IMR-90 (cell line): ENCODE measurements around the gene UBE2V1. TPM values are rescaled to one million over a fixed set of nuclear protein-coding genes. Genes with fewer than 3 reads are reported as not detected.

ENCODE experiments used
- ATAC-seq: fragments of 200-7000 bp; cut with Tn5 transposase; 2 replicates; pipeline ENCODE4 v1.9.1; 2020; ENCODE audit warnings: low read depth, mild to moderate bottlenecking, moderate library complexity
- BruUV-seq: library from RNA; stranded (reverse); fragments of 400-500 nt; replicated peaks from 2 replicates; lab custom pipeline; 2021; lab: Mats Ljungman, UMichigan
- CTCF ChIA-PET: fragments of 300-600 bp; formaldehyde crosslinking; extraction: SDS; loops from one replicate; lab custom pipeline; 2021; ENCODE audit warnings: antibody characterized with exemption; lab: Yijun Ruan, JAX
- POLR2A ChIA-PET: fragments of 300-600 bp; sonication (Branson Sonifier 250); formaldehyde crosslinking; loops from one replicate; lab custom pipeline; 2022; ENCODE audit warnings: antibody characterized with exemption; ENCODE audit not compliant: unreplicated experiment; lab: Charles Lee
- DNase-seq: peaks from one replicate; pipeline ENCODE4 v3.0.0; 2013
- H2AFZ ChIP-seq: replicated peaks from 2 replicates; pipeline ENCODE3; 2013; ENCODE audit warnings: low read length, mild to moderate bottlenecking; ENCODE audit not compliant: poor library complexity
- H2AK5ac ChIP-seq: 2 replicates; pipeline ENCODE4 v1.6.1; 2013; ENCODE audit warnings: low read depth, low read length, inconsistent platforms
- H2AK9ac ChIP-seq: replicated peaks from 2 replicates; pipeline ENCODE3; 2013; ENCODE audit warnings: mild to moderate bottlenecking, low read depth, low read length, moderate library complexity; ENCODE audit not compliant: poor library complexity
- H2BK120ac ChIP-seq: 2 replicates; pipeline ENCODE4 v1.6.1; 2013; ENCODE audit warnings: low read depth, low read length, inconsistent platforms
- H2BK15ac ChIP-seq: 3 replicates; pipeline ENCODE4 v1.6.1; 2013; ENCODE audit warnings: low read depth, low read length, inconsistent platforms
- H2BK20ac ChIP-seq: 2 replicates; pipeline ENCODE4 v1.6.1; 2013; ENCODE audit warnings: low read depth, mild to moderate bottlenecking, inconsistent platforms, low read length, moderate library complexity
- H2BK5ac ChIP-seq: 2 replicates; pipeline ENCODE4 v1.6.1; 2013; ENCODE audit warnings: mild to moderate bottlenecking, low read depth, low read length, inconsistent platforms; ENCODE audit not compliant: poor library complexity, severe bottlenecking
- H3K14ac ChIP-seq: replicated peaks from 2 replicates; pipeline ENCODE4 v1.6.1; 2013; ENCODE audit warnings: low read depth, low read length, inconsistent platforms
- H3K18ac ChIP-seq: 2 replicates; pipeline ENCODE4 v1.6.1; 2013; ENCODE audit warnings: low read depth, low read length, control low read depth
- H3K23ac ChIP-seq: 2 replicates; pipeline ENCODE4 v1.6.1; 2013; ENCODE audit warnings: low read depth, low read length, inconsistent platforms
- H3K27ac ChIP-seq: 2 replicates; pipeline ENCODE4 v1.5.1; 2013; ENCODE audit warnings: mild to moderate bottlenecking, control low read depth, low read length; ENCODE audit not compliant: insufficient read depth
- H3K27me3 ChIP-seq: 2 replicates; pipeline ENCODE4 v1.6.1; 2013; ENCODE audit warnings: low read length; ENCODE audit not compliant: control insufficient read depth, insufficient read depth
- H3K36me3 ChIP-seq: 2 replicates; pipeline ENCODE4 v1.6.1; 2013; ENCODE audit warnings: low read length, mixed read lengths; ENCODE audit not compliant: control insufficient read depth, insufficient read depth
- H3K4ac ChIP-seq: 2 replicates; pipeline ENCODE4 v1.6.1; 2013; ENCODE audit warnings: low read depth, low read length, inconsistent platforms
- H3K4me1 ChIP-seq: 2 replicates; pipeline ENCODE4 v1.6.1; 2013; ENCODE audit warnings: low read length, mixed read lengths; ENCODE audit not compliant: control insufficient read depth, insufficient read depth
- H3K4me2 ChIP-seq: 2 replicates; pipeline ENCODE4 v1.6.1; 2013; ENCODE audit warnings: low read depth, mild to moderate bottlenecking, control low read depth, low read length, moderate library complexity
- H3K4me3 ChIP-seq: 2 replicates; pipeline ENCODE4 v1.5.1; 2013; ENCODE audit warnings: low read depth, mild to moderate bottlenecking, control low read depth, low read length, moderate library complexity; ENCODE audit not compliant: insufficient read depth
- H3K56ac ChIP-seq: 2 replicates; pipeline ENCODE4 v1.6.1; 2013; ENCODE audit warnings: low read length, inconsistent platforms; ENCODE audit not compliant: insufficient read depth; ENCODE audit errors: extremely low read depth
- H3K79me1 ChIP-seq, 2 experiments: 2 replicates each; pipeline ENCODE4 v1.6.1; 2013; ENCODE audit warnings: low read length in 2 of 2, inconsistent platforms in 1 of 2, low read depth in 1 of 2
- H3K9ac ChIP-seq: 2 replicates; pipeline ENCODE4 v1.6.1; 2013; ENCODE audit warnings: low read depth, low read length, control low read depth
- H3K9me1 ChIP-seq: 2 replicates; pipeline ENCODE4 v1.6.1; 2013; ENCODE audit warnings: low read length, inconsistent platforms; ENCODE audit not compliant: insufficient read depth
- H3K9me3 ChIP-seq: 2 replicates; pipeline ENCODE4 v1.6.1; 2013; ENCODE audit warnings: low read length; ENCODE audit not compliant: control insufficient read depth, insufficient read depth
- H4K20me1 ChIP-seq: 2 replicates; pipeline ENCODE4 v1.6.1; 2013; ENCODE audit warnings: low read length, inconsistent platforms; ENCODE audit not compliant: insufficient read depth
- H4K5ac ChIP-seq: 2 replicates; pipeline ENCODE4 v1.6.1; 2013; ENCODE audit warnings: mild to moderate bottlenecking, low read depth, low read length, control low read depth
- H4K8ac ChIP-seq, 2 experiments: 2 replicates each; pipeline ENCODE4 v1.6.1; 2013; ENCODE audit warnings: low read depth in 2 of 2, low read length in 2 of 2, control low read depth in 1 of 2, inconsistent platforms in 1 of 2
- H4K91ac ChIP-seq: 2 replicates; pipeline ENCODE4 v1.6.1; 2013; ENCODE audit warnings: low read depth, low read length, inconsistent platforms; ENCODE audit not compliant: insufficient read depth
- ELK1 ChIP-seq: fragments of 150-350 bp; IDR thresholded peaks from 2 replicates; pipeline ENCODE4 v1.6.1; 2016; ENCODE audit warnings: low read depth, mild to moderate bottlenecking, low read length, moderate library complexity, borderline replicate concordance
- MAFK ChIP-seq: IDR thresholded peaks from 2 replicates; pipeline ENCODE4 v1.6.1; 2012; ENCODE audit warnings: low read depth, low read length, improper control_type of control experiment
- MAZ ChIP-seq: IDR thresholded peaks from 2 replicates; pipeline ENCODE4 v1.6.1; 2012; ENCODE audit warnings: low read depth, mild to moderate bottlenecking, low read length, improper control_type of control experiment, moderate library complexity, borderline replicate concordance
- MXI1 ChIP-seq: IDR thresholded peaks from 2 replicates; pipeline ENCODE4 v1.6.1; 2012; ENCODE audit warnings: low read depth, mild to moderate bottlenecking, low read length, moderate library complexity, borderline replicate concordance
- NFE2L2 ChIP-seq: fragments of 150-350 bp; IDR thresholded peaks from 2 replicates; pipeline ENCODE4 v1.6.1; 2016; ENCODE audit warnings: low read depth, mild to moderate bottlenecking, low read length
- POLR2A ChIP-seq: IDR thresholded peaks from 2 replicates; pipeline ENCODE4 v1.6.1; 2012; ENCODE audit warnings: mild to moderate bottlenecking, low read depth, low read length
- RAD21 ChIP-seq: IDR thresholded peaks from 2 replicates; pipeline ENCODE4 v1.6.1; 2012; ENCODE audit warnings: low read length, improper control_type of control experiment
- SMC3 ChIP-seq: fragments of 150-350 bp; IDR thresholded peaks from 2 replicates; pipeline ENCODE4 v1.6.1; 2016; ENCODE audit warnings: low read depth, mild to moderate bottlenecking, antibody characterized with exemption, low read length, moderate library complexity
- WGBS, 2 experiments: methylation state at CpG; one replicate each; pipeline versions ENCODE4 v1.1.5 to v1.1.7; 2013; ENCODE audit warnings: missing lambda C conversion rate in 2 of 2; ENCODE audit not compliant: insufficient read length in 1 of 2; ENCODE audit errors: extremely low coverage in 2 of 2; 5-methylcytosine and 5-hydroxymethylcytosine counted together
- dilution Hi-C: fragments of 300-500 bp; cut with HindIII; formaldehyde crosslinking; loops from one replicate; pipeline ENCODE4 v1.14.3; 2018; ENCODE audit warnings: low sequenced_read_pairs; ENCODE audit not compliant: unreplicated experiment
- in situ Hi-C: fragments of 300-500 bp; cut with MboI; formaldehyde crosslinking; loops from 3 replicates; pipeline ENCODE4 v1.14.3; 2019; ENCODE audit warnings: low sequenced_read_pairs, inconsistent platforms, mixed read lengths
- intact Hi-C: fragments of 100-400 bp; cut with micrococcal nuclease; formaldehyde crosslinking; loops from 2 replicates; pipeline ENCODE4 v1.10.0; 2022
- polyA plus RNA-seq, 3 experiments: library from polyadenylated mRNA; depleted of rRNA; stranded (reverse); fragments of >200 nt; gene quantifications; 2 replicates each; pipeline ENCODE4 v1.2.3, GENCODE V29; 2012; ENCODE audit warnings: low replicate concordance in 1 of 3
- total RNA-seq: library from RNA; depleted of rRNA; stranded (reverse); fragments of >200 nt; gene quantifications from 2 replicates; pipeline ENCODE4 v1.2.3, GENCODE V29; 2012

The UBE2V1 gene
- total and polyA plus RNA-seq, 2 of the 4 experiments (the other 2 are of a cell fraction) = 20.1 to 138 TPM

GRCh38 chr20:50062006-50062838 lies 50.7 kb downstream of the UBE2V1 start:
- Histone ChIP-seq H4K8ac (no peak overlapping the region), H3K4me3 (no peak overlapping the region), H3K9me3 (no peaks in the 10 kb centered on the region), H3K23ac (no peak overlapping the region), H3K4me2 (no peak overlapping the region), H2BK5ac (no peak overlapping the region), H3K27me3 (no peaks in the 10 kb centered on the region), H3K79me1 (no peaks in the 10 kb centered on the region), H4K91ac (no peak overlapping the region), H3K18ac (no peak overlapping the region), H3K9ac (no peak overlapping the region), H4K20me1 (no peaks in the 10 kb centered on the region), H3K27ac (no peak overlapping the region), H2AFZ (peak overlapping the region; percentile 67), H2BK20ac (no peak overlapping the region), H3K56ac (no peak overlapping the region), H2BK15ac (no peak overlapping the region), H2AK5ac (no peak overlapping the region), H3K36me3 (no peaks in the 10 kb centered on the region), H3K4me1 (no peaks in the 10 kb centered on the region), H3K9me1 (peaks cover 2% of the 10 kb centered on the region; the same call in 1 of the 2 replicates), H3K4ac (no peak overlapping the region), H4K5ac (no peak overlapping the region), H2BK120ac (no peak overlapping the region), H2AK9ac (no peak overlapping the region), H3K14ac (no peak overlapping the region)
- in situ Hi-C loops (no loop called here), intact Hi-C loops (no loop called here), dilution Hi-C loops (no loop called here)
- no peak for DNase-seq
- CTCF ChIA-PET = interaction anchor here (0.9 to 1.0 kb wide), 2 partner anchors 9 to 84 kb away, joined by 3 to 7 read pairs; no protein-coding TSS in a partner anchor
- BruUV-seq = no TSS peak
- ATAC-seq = no peak
- WGBS, 2 experiments = 80% methylated on average over 7 of the region's 13 CpGs; no CpG with 5 or more reads in 1 of the 2 experiments
- POLR2A ChIA-PET = no interaction called here
- TF ChIP-seq MXI1 (no peak), MAFK (no peak), MAZ (no peak), SMC3 (no peak), ELK1 (no peak), POLR2A (no peak), RAD21 (no peak), NFE2L2 (no peak)
